ENCODE results near the gene EXOSC9.

DNA sequence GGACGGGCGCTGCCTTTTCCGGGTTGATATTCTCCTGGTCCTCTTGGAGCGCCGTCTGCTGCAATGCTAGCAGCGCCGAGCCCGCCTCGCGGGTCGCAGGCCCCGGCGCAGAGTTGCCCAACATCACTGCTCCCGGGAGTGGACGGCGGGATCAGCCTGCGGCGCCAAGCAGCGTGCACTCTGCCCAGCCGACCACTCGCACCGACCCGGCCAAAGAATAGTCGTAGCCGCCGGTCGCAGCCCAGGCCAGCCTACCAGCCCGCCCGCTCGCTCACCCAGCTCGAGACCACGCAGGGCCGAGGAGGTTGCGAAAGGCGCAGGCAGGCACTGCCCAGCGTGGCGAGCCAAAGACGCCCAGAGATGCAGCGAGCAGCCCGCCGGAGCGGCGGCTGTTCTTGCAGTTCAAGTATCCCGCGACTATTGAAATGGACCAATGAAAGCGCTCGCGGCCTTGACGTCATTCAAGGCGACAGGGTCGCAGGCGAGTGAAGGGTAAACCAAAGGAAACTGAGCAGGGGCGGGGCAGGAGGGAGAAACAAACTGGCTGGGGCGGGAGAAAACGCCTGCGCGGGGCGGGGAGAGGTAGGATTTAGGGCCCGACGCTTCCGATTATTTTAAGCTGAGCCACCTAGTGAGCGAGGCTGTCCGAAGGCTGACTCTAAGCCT is 22.5 kb downstream of the EXOSC9 start, which contains the start of gene CCNA2:
- TF ChIP-seq POLR2AphosphoS5 (IDR thresholded peaks at IDR 0.05; ENCODE audit: borderline replicate concordance, low read depth, low read length) (peak; percentile 93), EZH2 (IDR thresholded peaks at IDR 0.05) (no peak), FOXP2 (optimal IDR thresholded peaks at IDR 0.05; ENCODE audit: control extremely low read depth, extremely low read length, insufficient read depth) (no peak)
